Colon (tissue), 2 donors: ENCODE measurements around the gene NANP.
"Not testable (repeated sequence)": the region's sequence is repeated elsewhere in the genome, so short reads cannot be mapped to it uniquely, and the experiment has no call there.

Experiments used
- FAIRE-seq: peaks from 2 replicates; lab custom pipeline; 2012; peaks lifted over from hg19 to GRCh38; lab: Jason Lieb, UNC
- donor health status: control.
- donor health status: control.

Gene NANP

GRCh38 chr20:25605148-25605547 is 18.7 kb downstream of the NANP start:
- no peak for FAIRE-seq

- FAIRE-seq: no peak
These were observed 19.2 kb downstream of the NANP start for GRCh38 chr20:25604611-25605010.

DNA sequence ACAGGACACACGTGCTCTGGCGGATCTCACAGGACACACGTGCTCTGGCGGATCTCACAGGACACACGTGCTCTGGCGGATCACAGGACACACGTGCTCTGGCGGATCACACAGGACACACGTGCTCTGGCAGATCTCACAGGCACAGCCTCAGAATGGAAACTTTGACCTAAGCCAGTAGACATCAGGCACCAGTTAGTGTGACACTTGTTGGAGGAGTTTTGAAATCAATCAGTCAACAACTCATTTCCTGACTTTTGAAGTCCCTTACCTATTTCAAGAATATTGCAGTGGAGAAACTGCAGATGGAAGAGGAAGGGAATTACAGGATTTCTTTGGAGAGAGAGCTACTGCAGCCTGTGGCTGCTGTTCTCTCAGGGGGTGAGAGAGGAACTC is 20.9 kb downstream of the NANP start:
- not testable (repeated sequence) for FAIRE-seq

DNA sequence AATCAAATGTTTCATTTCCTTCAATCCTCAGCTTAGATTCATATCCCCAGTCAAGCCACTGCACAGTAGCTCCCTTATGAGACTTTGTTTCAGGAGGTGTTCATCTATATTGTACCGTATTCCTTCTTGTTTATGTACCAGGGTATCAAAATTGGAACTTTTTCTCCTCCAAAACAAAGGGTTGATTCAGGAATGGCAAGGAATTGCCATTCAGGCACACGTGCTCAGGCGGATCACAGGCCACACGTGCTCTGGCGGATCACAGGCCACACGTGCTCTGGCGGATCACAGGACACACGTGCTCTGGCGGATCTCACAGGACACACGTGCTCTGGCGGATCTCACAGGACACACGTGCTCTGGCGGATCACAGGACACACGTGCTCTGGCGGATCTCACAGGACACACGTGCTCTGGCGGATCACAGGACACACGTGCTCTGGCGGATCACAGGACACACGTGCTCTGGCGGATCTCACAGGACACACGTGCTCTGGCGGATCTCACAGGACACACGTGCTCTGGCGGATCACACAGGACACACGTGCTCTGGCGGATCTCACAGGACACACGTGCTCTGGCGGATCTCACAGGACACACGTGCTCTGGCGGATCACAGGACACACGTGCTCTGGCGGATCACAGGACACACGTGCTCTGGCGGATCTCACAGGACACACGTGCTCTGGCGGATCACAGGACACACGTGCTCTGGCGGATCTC is 21.5 kb downstream of the NANP start:
- FAIRE-seq: not testable (repeated sequence)

- FAIRE-seq: no peak
These were observed 22.2 kb downstream of the NANP start for GRCh38 chr20:25601659-25602058.

- no peak for FAIRE-seq
These were observed 23.2 kb downstream of the NANP start for GRCh38 chr20:25600632-25601031.

DNA sequence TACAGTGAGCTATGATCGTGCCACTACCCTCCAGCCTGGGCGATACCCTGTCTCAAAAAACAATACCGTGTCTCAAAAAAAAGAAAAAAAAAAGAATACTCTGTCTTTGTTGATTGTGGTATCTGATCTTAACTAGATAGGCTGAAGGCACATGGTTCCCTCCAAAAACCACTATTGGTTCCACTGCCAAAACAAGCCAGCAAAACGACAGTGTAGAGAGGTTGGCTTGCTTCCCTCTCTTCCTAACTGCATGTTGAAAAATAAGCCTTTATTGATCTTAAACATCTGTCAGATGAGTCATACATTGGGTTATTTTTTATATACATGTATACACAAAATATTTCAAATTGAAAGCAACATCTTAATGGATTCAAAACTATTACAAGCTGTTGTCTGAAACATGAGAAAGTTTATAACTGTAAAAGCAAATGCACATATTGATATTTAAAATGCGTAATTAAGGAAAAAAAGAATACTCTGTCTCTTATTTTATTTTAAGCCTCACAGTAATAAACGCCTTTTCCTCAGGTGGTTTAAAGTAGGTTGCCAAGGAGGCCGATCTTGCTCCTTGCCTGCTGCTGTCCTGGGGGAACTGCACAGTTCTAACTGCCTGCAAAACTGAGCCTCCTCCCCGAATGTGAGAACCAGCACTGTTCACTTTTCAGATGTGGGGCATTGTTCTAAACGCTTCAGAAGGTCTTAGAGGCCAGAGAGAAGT is 31.5 kb downstream of the NANP start:
- no peak for FAIRE-seq

DNA sequence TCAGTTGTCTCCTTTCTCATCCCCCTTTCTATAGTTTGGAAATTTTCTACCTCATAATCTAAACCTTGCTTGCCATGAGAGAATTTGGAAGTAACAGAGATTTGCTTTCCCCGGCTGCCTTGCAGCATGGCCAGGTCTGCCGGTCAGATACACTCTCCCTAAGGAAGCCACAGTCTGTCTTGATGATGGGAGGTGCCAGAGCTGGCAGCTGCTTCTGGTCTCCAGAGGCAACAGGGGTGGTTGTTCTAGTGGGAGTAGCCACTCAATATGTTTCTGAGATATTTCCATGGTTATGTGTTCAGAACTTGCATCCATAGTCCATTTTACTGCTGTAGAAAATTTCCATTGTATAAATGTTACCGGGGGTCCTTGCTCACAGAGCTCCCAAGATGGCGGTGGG is 33.0 kb downstream of the NANP start:
- not testable (repeated sequence) for FAIRE-seq

GRCh38 chr20:25588491-25588890 is 35.3 kb downstream of the NANP start:
- no peak for FAIRE-seq

- no peak for FAIRE-seq
These were observed 36.3 kb downstream of the NANP start for GRCh38 chr20:25587536-25587935.

GRCh38 chr20:25586877-25587276 is 36.9 kb downstream of the NANP start:
- FAIRE-seq: no peak

GRCh38 chr20:25584905-25585704 is 38.7 kb downstream of the NANP start, which contains the start of gene NINL:
TSS of gene NINL (minus strand) at chr20:25585531. CDS start at chr20:25526587, 58,944 bp downstream.
- FAIRE-seq: no peak

- not testable (repeated sequence) for FAIRE-seq
These were observed 40.2 kb downstream of the NANP start for GRCh38 chr20:25583607-25584006.

DNA sequence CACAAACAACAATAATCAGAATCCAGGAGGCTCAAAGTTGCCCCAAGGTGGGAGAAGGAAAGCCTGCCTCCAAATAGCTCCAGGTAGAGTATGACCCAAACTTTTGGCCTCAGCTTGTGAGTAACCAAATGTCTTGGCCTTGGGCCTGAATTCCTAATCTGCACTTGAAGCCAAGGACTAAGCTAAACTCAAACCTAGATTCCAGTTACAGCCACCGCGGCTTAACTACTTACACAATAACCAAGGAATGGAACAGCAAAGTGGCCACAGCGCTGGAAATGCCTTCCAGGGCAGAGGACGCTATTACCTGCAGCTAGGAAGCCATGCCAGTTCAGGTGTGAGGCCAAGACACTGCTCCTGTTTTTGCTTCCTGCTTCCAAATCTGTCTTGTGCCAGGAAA is 43.1 kb downstream of the NANP start:
- FAIRE-seq: no peak

DNA sequence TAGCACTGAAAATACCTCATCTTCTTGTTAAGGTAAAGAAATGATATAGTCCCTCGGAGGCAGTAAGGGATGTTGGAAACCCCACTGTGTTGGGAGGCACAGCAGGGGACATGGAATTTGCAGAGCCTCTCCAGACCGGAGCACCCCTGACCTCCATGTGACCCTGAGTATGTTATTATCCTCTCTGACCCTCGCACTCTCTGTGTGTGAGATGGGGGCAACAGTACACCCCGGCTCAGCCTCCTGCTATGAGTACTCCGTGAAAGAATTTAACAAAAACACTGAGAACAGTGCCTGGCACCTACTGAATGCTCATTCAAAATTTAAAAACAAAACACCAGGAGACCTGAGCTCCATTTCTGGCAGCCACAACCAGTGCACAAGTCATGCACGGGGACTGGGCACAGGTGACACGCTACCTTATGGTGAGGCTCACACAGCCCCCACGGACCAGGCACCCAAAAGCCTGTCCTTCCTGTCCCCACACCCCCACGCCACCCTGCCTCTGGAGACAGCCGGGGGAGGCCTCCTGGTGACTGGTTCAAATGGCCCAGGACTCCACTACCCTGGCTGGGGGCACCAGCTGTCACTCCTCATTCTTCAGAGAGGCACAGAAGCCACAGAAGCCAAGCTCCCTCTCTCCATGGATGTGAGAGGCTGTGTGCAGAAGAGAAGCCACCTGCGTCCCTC is 44.6 kb downstream of the NANP start:
- no peak for FAIRE-seq

GRCh38 chr20:25576783-25577530 is 46.9 kb downstream of the NANP start:
- no peak for FAIRE-seq

DNA sequence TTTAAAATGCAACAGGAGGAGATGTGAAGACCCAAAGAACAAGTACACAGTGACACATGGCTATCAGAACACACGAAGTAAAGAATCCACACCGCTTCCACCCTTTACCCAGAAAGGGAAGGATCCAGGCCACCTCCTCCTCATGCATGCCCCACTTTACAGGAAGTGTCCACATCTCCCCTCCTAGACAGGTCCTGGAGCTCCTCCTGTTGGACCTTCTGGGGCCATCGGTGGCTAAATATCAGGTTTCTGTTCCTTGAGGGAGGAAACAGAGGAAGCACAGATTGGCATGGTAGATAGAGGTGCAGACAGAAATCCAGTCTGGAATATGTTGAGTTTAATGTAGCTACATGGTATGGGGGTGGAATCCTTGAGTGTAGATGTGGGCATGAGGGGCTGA is 49.4 kb downstream of the NANP start:
- no peak for FAIRE-seq

DNA sequence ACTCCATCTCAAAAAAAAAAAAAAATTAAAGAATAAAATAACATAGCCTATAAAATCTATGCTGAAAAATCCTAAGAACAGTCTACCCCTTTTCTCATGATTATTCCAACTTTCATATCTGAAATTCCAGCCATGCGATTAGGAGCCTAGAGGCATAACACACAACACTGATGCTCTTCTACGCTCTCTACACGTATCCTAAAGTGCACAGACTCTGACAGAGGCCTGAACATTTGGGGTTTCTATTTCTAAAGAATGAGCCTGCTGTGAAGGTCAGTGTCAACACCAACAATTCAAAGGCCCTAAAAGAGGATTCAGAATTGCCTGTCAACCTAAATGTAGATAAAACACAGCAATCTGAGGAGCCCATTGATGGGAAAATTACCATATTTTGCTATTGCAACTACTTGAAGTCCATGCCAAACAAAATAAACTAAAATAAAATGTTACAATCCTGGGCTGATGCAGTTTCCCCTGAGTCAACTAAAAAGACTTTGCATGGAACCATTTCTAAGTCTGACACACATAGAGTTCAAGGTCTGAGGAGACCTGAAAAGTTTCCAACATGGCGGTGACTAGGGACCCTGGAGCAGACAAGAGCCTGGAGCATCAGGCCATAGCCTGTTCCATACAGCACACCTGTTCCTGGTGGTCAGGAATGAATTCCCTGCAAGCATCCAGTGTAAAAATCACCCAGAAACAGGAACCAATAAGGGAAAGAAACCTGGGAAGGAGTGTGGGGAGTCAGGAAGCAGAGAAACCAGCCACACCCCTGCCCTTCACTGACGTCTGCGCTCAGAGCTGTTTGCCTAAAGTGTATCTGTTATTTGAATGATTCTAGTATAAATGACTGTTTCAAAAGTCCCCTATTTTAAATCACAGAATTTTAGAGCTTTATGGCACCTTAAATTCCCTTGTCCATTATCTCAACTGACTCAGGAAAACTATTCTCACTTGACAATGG is 50.2 kb downstream of the NANP start:
- FAIRE-seq: no peak

DNA sequence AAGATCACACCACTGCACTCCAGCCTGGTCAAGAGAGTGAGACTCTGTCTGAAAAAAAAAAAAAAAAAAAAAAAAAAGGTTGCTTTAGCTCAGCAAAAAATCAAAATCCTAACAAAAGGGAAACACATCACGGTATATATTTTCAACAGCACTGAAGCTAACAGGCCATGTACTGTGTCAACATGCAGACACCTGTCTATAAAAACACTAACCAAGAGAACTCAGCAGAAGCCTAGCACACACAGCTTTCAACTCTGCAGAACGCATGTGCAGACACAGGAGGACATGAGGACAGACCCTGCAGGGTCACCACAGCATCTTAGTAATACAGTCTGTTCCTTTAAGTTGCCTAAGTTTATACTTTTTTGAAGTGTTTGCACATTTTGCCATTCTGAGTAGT is 52.0 kb downstream of the NANP start:
- no peak for FAIRE-seq

- FAIRE-seq: no peak
These were observed 52.6 kb downstream of the NANP start for GRCh38 chr20:25571240-25571639.
